Measurements from ENCODE around the gene CYTL1.
"Not testable (repeated sequence)": the region's sequence is repeated elsewhere in the genome, so short reads cannot be mapped to it uniquely, and the experiment has no call there.

CYTL1 gene

GRCh38 chr4:5018096-5018495, 1.2 kb downstream of the CYTL1 start:
- no peak overlapping the region for H3K4me3 ChIP-seq (ENCODE audit: low read depth, low read length)
- no peak for DNase-seq (ENCODE audit: low read depth)
- TF ChIP-seq, protein P1, sequence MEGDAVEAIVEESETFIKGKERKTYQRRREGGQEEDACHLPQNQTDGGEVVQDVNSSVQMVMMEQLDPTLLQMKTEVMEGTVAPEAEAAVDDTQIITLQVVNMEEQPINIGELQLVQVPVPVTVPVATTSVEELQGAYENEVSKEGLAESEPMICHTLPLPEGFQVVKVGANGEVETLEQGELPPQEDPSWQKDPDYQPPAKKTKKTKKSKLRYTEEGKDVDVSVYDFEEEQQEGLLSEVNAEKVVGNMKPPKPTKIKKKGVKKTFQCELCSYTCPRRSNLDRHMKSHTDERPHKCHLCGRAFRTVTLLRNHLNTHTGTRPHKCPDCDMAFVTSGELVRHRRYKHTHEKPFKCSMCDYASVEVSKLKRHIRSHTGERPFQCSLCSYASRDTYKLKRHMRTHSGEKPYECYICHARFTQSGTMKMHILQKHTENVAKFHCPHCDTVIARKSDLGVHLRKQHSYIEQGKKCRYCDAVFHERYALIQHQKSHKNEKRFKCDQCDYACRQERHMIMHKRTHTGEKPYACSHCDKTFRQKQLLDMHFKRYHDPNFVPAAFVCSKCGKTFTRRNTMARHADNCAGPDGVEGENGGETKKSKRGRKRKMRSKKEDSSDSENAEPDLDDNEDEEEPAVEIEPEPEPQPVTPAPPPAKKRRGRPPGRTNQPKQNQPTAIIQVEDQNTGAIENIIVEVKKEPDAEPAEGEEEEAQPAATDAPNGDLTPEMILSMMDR (IDR thresholded peaks at IDR 0.05; ENCODE audit: control insufficient read depth, extremely low read depth, insufficient read depth), result no peak

DNA sequence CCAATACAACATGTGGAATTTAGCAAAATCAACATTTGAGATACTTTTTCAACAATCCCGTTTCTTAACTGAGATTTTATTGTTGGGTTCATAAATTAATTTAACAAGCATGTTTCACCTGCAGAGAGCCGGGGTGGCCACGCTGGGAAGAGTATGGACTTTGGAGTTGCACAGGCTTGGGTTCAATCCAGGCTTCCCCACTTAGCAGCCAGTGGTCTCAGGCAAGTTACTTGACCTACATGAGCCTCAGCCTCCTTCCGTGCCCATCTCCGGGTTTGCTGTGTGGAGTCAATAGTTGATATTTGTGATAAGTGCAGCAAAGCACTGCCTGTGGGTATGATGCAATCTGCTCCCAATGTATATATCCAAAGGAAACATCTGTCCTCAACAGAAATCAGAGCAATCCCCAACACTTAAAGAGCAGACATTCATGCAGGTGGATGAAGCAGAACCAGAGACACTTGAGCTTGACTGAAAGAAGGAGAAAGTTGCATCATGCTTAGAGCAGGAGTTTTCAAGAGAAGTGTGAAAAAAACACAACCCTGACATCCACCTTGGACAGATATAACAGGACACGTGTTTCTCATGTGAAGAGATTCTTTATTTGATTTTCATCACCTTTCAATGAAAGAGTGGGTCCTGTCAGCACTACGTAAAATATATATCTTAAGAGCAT, 5.1 kb downstream of the CYTL1 start:
- TF ChIP-seq, protein P1 (IDR thresholded peaks at IDR 0.05; ENCODE audit: control insufficient read depth, extremely low read depth, insufficient read depth), result no peak
- H3K4me3 ChIP-seq (ENCODE audit: low read depth, low read length), result no peak overlapping the region
- DNase-seq (ENCODE audit: low read depth), result no peak

- H3K4me3 ChIP-seq (ENCODE audit: low read depth, low read length), result no peak overlapping the region
- DNase-seq (ENCODE audit: low read depth), result no peak
- TF ChIP-seq, protein P1 (IDR thresholded peaks at IDR 0.05; ENCODE audit: control insufficient read depth, extremely low read depth, insufficient read depth), result no peak
Observed at GRCh38 chr4:5012958-5013357, 6.3 kb downstream of the CYTL1 start.

DNA sequence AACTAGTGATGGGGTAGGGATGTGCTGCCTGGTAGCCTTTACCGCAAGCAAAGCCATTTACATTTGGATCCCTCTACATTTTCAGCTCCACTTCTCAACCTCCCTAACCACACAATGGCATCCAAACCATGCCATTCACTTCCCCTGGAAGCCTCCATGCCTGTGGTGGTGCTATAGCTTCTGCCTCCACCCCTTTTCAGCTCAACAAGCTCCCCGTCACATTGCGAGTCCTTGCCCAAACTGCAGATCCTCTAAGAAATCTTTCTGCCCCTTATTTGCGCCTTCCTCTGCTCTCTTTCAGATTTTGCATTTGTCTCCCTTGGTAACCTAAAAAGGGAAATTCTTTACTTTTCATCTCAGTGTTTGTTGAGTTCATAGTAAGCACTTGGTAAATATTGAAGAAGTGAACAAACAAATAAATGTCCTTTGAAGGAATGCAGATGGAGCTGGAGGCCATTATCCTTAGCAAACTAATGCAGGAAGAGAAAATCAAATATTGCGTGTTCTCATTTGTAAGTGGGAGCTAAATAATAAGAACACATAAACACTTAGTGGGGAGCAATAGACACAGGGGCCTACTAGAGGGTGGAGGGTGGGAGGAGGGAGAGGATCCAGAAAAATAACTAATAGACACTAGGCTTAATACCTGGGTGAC, 6.9 kb downstream of the CYTL1 start:
- TF ChIP-seq, protein P1 (IDR thresholded peaks at IDR 0.05; ENCODE audit: control insufficient read depth, extremely low read depth, insufficient read depth), result no peak
- H3K4me3 ChIP-seq (ENCODE audit: low read depth, low read length), result no peak overlapping the region

DNA sequence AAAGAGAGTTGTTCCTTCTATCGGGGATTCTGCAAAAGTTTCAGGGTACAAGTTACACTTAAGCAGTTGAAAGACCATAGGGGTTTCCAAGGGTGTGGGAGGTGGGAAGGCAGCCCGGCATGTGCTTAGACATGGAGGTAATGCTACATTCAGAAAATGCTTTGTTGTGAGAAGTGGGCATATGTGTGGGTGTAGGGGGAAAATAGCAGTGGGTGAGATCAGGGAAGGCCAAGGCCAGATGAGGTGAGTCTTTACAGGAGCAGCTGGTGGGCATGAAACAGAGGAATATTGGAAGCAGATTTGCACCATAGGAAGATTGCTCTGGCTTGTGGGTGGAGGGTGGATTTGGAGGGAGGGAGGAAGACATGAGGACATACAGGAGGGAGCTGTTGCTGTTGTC, 8.3 kb downstream of the CYTL1 start:
- no peak overlapping the region for H3K4me3 ChIP-seq (ENCODE audit: low read depth, low read length)
- no peak for DNase-seq (ENCODE audit: low read depth)
- TF ChIP-seq, protein P1 (IDR thresholded peaks at IDR 0.05; ENCODE audit: control insufficient read depth, extremely low read depth, insufficient read depth), result no peak

More for the DNA sequence above, 6.9 kb downstream of the CYTL1 start:
- peak; percentile 23 for DNase-seq (ENCODE audit: low read depth)

DNA sequence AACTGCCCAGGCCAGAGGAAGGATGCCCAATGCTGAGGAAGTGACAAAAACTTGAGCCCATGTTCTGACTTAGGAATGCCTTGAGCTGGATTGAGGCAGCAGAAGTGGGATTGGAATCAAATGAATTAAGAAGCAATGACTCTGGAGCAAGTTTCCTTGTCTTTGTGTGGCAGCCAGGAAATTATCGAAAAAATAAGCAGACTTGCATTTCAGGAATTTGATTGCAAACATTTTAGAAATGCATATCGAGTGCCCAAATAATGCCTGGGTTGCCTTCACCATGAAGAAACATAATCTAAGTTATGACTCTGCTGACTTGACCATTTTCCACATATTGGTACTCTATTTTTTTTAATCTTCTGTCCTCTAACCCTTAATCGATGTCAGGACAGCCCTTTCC, 9.5 kb downstream of the CYTL1 start:
- TF ChIP-seq, protein P1 (IDR thresholded peaks at IDR 0.05; ENCODE audit: control insufficient read depth, extremely low read depth, insufficient read depth), result no peak
- DNase-seq (ENCODE audit: low read depth), result no peak
- H3K4me3 ChIP-seq (ENCODE audit: low read depth, low read length), result no peak overlapping the region

DNA sequence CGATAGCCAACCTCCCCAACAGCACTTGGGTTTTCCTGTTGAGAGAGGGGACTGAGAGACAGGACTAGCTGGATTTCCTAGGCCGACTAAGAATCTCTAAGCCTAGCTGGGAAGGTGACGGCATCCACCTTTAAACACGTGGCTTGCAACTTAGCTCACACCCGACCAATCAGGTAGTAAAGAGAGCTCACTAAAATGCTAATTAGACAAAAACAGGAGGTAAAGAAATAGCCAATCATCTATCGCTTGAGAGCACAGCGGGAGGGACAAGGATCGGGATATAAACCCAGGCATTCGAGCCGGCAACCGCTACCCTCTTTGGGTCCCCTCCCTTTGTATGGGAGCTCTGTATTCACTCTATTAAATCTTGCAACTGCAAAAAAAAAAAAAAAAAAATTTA, 12.3 kb downstream of the CYTL1 start:
- not testable (repeated sequence) for DNase-seq (ENCODE audit: low read depth); H3K4me3 ChIP-seq (ENCODE audit: low read depth, low read length)
